Psoas muscle (tissue), 8 donors: ENCODE data around the gene F10. TPM values are rescaled to one million over a fixed set of nuclear protein-coding genes. Genes with fewer than 3 reads are reported as not detected.
A peak's percentile ranks its signal among the peaks of the same experiment; 100 is the strongest.

Experiments used
- ATAC-seq, 4 donors: fragments of 200-7000 bp; cut with Tn5 transposase; one replicate each; pipeline ENCODE4 v1.9.1; 2020; ENCODE audit warnings: moderate library complexity in 3 of 4, mild to moderate bottlenecking in 2 of 4
- DNase-seq, 2 donors: peaks; one replicate each; pipeline ENCODE4 v3.0.0-alpha.2; 2020
- H3K27ac ChIP-seq: fragments of 200-600 bp; one replicate; pipeline ENCODE4 v1.8.0; 2022
- H3K27me3 ChIP-seq, 3 donors: fragments of 200-600 bp in 1 of 3; one replicate each; pipeline versions ENCODE4 v1.6.1 to v1.8.0; 2013 to 2022; ENCODE audit warnings: low read length in 2 of 3, mild to moderate bottlenecking in 2 of 3, moderate library complexity in 1 of 3; ENCODE audit not compliant: insufficient read depth in 3 of 3
- H3K36me3 ChIP-seq, 2 donors: fragments of 200-600 bp in 1 of 2; one replicate each; pipeline versions ENCODE4 v1.6.1 to v1.8.0; 2013 to 2022; ENCODE audit warnings: low read depth in 1 of 2, mild to moderate bottlenecking in 1 of 2, moderate library complexity in 1 of 2; ENCODE audit not compliant: insufficient read depth in 1 of 2
- H3K4me1 ChIP-seq: fragments of 200-600 bp; one replicate; pipeline ENCODE4 v1.8.0; 2022
- H3K4me3 ChIP-seq: fragments of 200-600 bp; one replicate; pipeline ENCODE4 v1.8.0; 2022; ENCODE audit warnings: mild to moderate bottlenecking
- H3K9me3 ChIP-seq: fragments of 200-600 bp; one replicate; pipeline ENCODE4 v1.8.0; 2022
- CTCF ChIP-seq: fragments of 200-600 bp; IDR thresholded peaks from one replicate; pipeline ENCODE4 v1.8.0; 2022; ENCODE audit warnings: antibody characterized with exemption
- WGBS, 3 donors: extraction: QIAGEN DNeasy Blood & Tissue Kit; methylation state at CpG; one replicate each; pipeline versions ENCODE4 v1.1.6 to v1.1.7; 2013; 5-methylcytosine and 5-hydroxymethylcytosine counted together
- intact Hi-C, 2 donors: fragments of 100-400 bp; cut with DNase I; formaldehyde crosslinking; loops; one replicate each; pipeline versions ENCODE4 v1.11.0 to v1.14.2; 2022
- polyA plus RNA-seq, 3 donors: library from polyadenylated mRNA; stranded (reverse); fragments of 200-250 nt; gene quantifications; one replicate each; pipeline ENCODE4 v1.2.3, GENCODE V29; 2013
- total RNA-seq, 4 donors: library from RNA; stranded (reverse); fragmentation: NEBNext Ultra II Directional in 2 of 4; extraction: Animal tissue kit (Norgen Biotek cat#: 25700) in 2 of 4; gene quantifications; one replicate each; pipeline versions ENCODE4 v1.2.1 to v1.2.4, GENCODE V29; 2021 to 2023
- donor health status: healthy with polysubstance abuse.
- donor health status: DM: no; HTN: no; CAD: no; lungs with moderate emphysema.
- donor health status: Bipolar disorder and iron deficiency.
- donor health status: healthy.
- donor health status: DM: yes; HTN: yes; CAD: no.
- donor health status: DM: no; HTN: no; CAD: no.
- donor health status: DM: no; HTN: no; CAD: no.
- donor health status: DM: yes; HTN: yes; CAD: no.

The F10 gene
- total and polyA plus RNA-seq, 7 donors, result 0.63 to 4.9 (median 1.5) TPM

- intact Hi-C loops, result loop anchor here in 1 of 2 donors (10.0 kb wide), 1 partner anchor 1676 kb away; no protein-coding TSS in a partner anchor
- Histone ChIP-seq H3K4me3 (no peak overlapping the region), H3K9me3 (no peaks in the 10 kb centered on the region), H3K4me1 (no peaks in the 10 kb centered on the region), H3K36me3 (no peaks in the 10 kb centered on the region), H3K27me3 (no peaks in the 10 kb centered on the region), H3K27ac (no peak overlapping the region)
- ATAC-seq, result no peak
- TF ChIP-seq CTCF, result no peak
- DNase-seq, result peak in 1 of 2 donors; percentile 51
- 89 to 92% (median 89%) methylated on average over 26 of the region's 26 CpGs for WGBS, 3 donors
These were observed 18.3 kb downstream of the F10 start for GRCh38 chr13:113140677-113141600.

DNA sequence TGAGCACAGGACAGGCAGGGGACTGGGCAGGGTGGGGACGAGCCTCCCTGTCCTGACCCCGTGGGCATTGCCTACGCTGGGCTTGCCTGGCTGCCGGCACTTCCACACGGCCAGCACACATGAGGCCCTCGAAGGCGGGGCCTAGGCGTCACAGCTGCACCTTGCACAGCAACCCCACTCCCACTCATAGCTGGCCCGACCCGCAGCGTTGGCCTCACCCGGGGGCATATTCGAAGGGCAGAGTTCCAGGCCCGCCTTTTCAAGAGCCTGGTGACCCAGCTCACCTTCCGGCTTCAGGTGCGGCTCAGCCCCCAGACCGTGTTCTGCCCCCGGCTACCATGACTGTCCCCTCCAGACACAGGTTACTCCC is 19.0 kb downstream of the F10 start:
- no peak for DNase-seq
- Histone ChIP-seq H3K4me1 (no peaks in the 10 kb centered on the region), H3K27me3 (no peaks in the 10 kb centered on the region), H3K9me3 (no peaks in the 10 kb centered on the region), H3K36me3 (no peaks in the 10 kb centered on the region), H3K4me3 (no peak overlapping the region), H3K27ac (no peak overlapping the region)
- no peak for ATAC-seq
- 84 to 86% (median 85%) methylated on average over 18 of the region's 18 CpGs for WGBS, 3 donors
- TF ChIP-seq CTCF, result no peak
- intact Hi-C loops, result loop anchor here in 1 of 2 donors (10.0 kb wide), 1 partner anchor 1677 kb away; no protein-coding TSS in a partner anchor

DNA sequence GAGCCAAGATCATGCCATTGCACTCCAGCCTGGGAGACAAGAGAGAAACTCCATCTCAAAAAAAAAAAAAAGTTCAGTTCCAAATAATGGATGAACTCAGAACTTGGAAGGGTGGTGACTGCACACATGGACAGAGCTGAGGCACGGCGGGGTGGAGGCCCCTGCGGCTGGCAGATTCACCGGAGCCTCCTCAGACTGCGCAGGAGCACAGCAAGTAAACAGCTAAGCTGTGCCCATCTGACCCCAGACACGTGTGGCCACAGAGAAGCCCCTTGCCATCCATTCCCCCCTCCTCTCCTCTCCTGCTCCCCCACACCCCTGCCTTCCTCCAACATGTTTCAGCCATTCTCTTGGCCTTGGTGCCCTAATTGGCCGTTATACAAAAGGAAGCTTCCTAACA is 20.3 kb downstream of the F10 start:
- Histone ChIP-seq H3K36me3 (no peaks in the 10 kb centered on the region), H3K27me3 (no peaks in the 10 kb centered on the region), H3K4me3 (no peak overlapping the region), H3K27ac (no peak overlapping the region), H3K4me1 (no peaks in the 10 kb centered on the region), H3K9me3 (no peaks in the 10 kb centered on the region)
- TF ChIP-seq CTCF, result no peak
- no peak for ATAC-seq
- 75 to 81% (median 79%) methylated on average over 7 of the region's 7 CpGs for WGBS, 3 donors
- DNase-seq, result no peak
- intact Hi-C loops, result loop anchor here in 1 of 2 donors (10.0 kb wide), 1 partner anchor 1678 kb away; no protein-coding TSS in a partner anchor

- H3K36me3 ChIP-seq, result no peaks in the 10 kb centered on the region
- H3K27me3 ChIP-seq, result no peaks in the 10 kb centered on the region
- DNase-seq (no peak), ATAC-seq (peak in 1 of 4 donors; percentile 12)
- no peaks in the 10 kb centered on the region for H3K4me1 ChIP-seq
- no peak overlapping the region for H3K27ac ChIP-seq
- WGBS, 3 donors, result 85 to 89% (median 86%) methylated on average over 39 of the region's 39 CpGs
- TF ChIP-seq CTCF, result no peak
- H3K4me3 ChIP-seq, result no peak overlapping the region
- H3K9me3 ChIP-seq, result no peaks in the 10 kb centered on the region
- intact Hi-C loops, result loop anchor here in 1 of 2 donors (10.0 kb wide), 1 partner anchor 1679 kb away; no protein-coding TSS in a partner anchor
These were observed 21.1 kb downstream of the F10 start for GRCh38 chr13:113143466-113144254.
